IMR-90 (cell line): ENCODE data around the gene COG4. TPM values are rescaled to one million over a fixed set of nuclear protein-coding genes. Genes with fewer than 3 reads are reported as not detected.
A peak's percentile ranks its signal among the peaks of the same experiment; 100 is the strongest.

Source experiments
- ATAC-seq: fragments of 200-7000 bp; cut with Tn5 transposase; 2 replicates; pipeline ENCODE4 v1.9.1; 2020; ENCODE audit warnings: low read depth, mild to moderate bottlenecking, moderate library complexity
- BruUV-seq: library from RNA; stranded (reverse); fragments of 400-500 nt; replicated peaks from 2 replicates; lab custom pipeline; 2021; lab: Mats Ljungman, UMichigan
- CTCF ChIA-PET: fragments of 300-600 bp; formaldehyde crosslinking; extraction: SDS; loops from one replicate; lab custom pipeline; 2021; ENCODE audit warnings: antibody characterized with exemption; lab: Yijun Ruan, JAX
- POLR2A ChIA-PET: fragments of 300-600 bp; sonication (Branson Sonifier 250); formaldehyde crosslinking; loops from one replicate; lab custom pipeline; 2022; ENCODE audit warnings: antibody characterized with exemption; ENCODE audit not compliant: unreplicated experiment; lab: Charles Lee
- DNase-seq: peaks from one replicate; pipeline ENCODE4 v3.0.0; 2013
- H2AFZ ChIP-seq: replicated peaks from 2 replicates; pipeline ENCODE3; 2013; ENCODE audit warnings: low read length, mild to moderate bottlenecking; ENCODE audit not compliant: poor library complexity
- H2AK5ac ChIP-seq: 2 replicates; pipeline ENCODE4 v1.6.1; 2013; ENCODE audit warnings: low read depth, low read length, inconsistent platforms
- H2AK9ac ChIP-seq: replicated peaks from 2 replicates; pipeline ENCODE3; 2013; ENCODE audit warnings: mild to moderate bottlenecking, low read depth, low read length, moderate library complexity; ENCODE audit not compliant: poor library complexity
- H2BK120ac ChIP-seq: 2 replicates; pipeline ENCODE4 v1.6.1; 2013; ENCODE audit warnings: low read depth, low read length, inconsistent platforms
- H2BK15ac ChIP-seq: 3 replicates; pipeline ENCODE4 v1.6.1; 2013; ENCODE audit warnings: low read depth, low read length, inconsistent platforms
- H2BK20ac ChIP-seq: 2 replicates; pipeline ENCODE4 v1.6.1; 2013; ENCODE audit warnings: low read depth, mild to moderate bottlenecking, inconsistent platforms, low read length, moderate library complexity
- H2BK5ac ChIP-seq: 2 replicates; pipeline ENCODE4 v1.6.1; 2013; ENCODE audit warnings: mild to moderate bottlenecking, low read depth, low read length, inconsistent platforms; ENCODE audit not compliant: poor library complexity, severe bottlenecking
- H3K14ac ChIP-seq: replicated peaks from 2 replicates; pipeline ENCODE4 v1.6.1; 2013; ENCODE audit warnings: low read depth, low read length, inconsistent platforms
- H3K18ac ChIP-seq: 2 replicates; pipeline ENCODE4 v1.6.1; 2013; ENCODE audit warnings: low read depth, low read length, control low read depth
- H3K23ac ChIP-seq: 2 replicates; pipeline ENCODE4 v1.6.1; 2013; ENCODE audit warnings: low read depth, low read length, inconsistent platforms
- H3K27ac ChIP-seq: 2 replicates; pipeline ENCODE4 v1.5.1; 2013; ENCODE audit warnings: mild to moderate bottlenecking, control low read depth, low read length; ENCODE audit not compliant: insufficient read depth
- H3K27me3 ChIP-seq: 2 replicates; pipeline ENCODE4 v1.6.1; 2013; ENCODE audit warnings: low read length; ENCODE audit not compliant: control insufficient read depth, insufficient read depth
- H3K36me3 ChIP-seq: 2 replicates; pipeline ENCODE4 v1.6.1; 2013; ENCODE audit warnings: low read length, mixed read lengths; ENCODE audit not compliant: control insufficient read depth, insufficient read depth
- H3K4ac ChIP-seq: 2 replicates; pipeline ENCODE4 v1.6.1; 2013; ENCODE audit warnings: low read depth, low read length, inconsistent platforms
- H3K4me1 ChIP-seq: 2 replicates; pipeline ENCODE4 v1.6.1; 2013; ENCODE audit warnings: low read length, mixed read lengths; ENCODE audit not compliant: control insufficient read depth, insufficient read depth
- H3K4me2 ChIP-seq: 2 replicates; pipeline ENCODE4 v1.6.1; 2013; ENCODE audit warnings: low read depth, mild to moderate bottlenecking, control low read depth, low read length, moderate library complexity
- H3K4me3 ChIP-seq: 2 replicates; pipeline ENCODE4 v1.5.1; 2013; ENCODE audit warnings: low read depth, mild to moderate bottlenecking, control low read depth, low read length, moderate library complexity; ENCODE audit not compliant: insufficient read depth
- H3K56ac ChIP-seq: 2 replicates; pipeline ENCODE4 v1.6.1; 2013; ENCODE audit warnings: low read length, inconsistent platforms; ENCODE audit not compliant: insufficient read depth; ENCODE audit errors: extremely low read depth
- H3K79me1 ChIP-seq, 2 experiments: 2 replicates each; pipeline ENCODE4 v1.6.1; 2013; ENCODE audit warnings: low read length in 2 of 2, inconsistent platforms in 1 of 2, low read depth in 1 of 2
- H3K9ac ChIP-seq: 2 replicates; pipeline ENCODE4 v1.6.1; 2013; ENCODE audit warnings: low read depth, low read length, control low read depth
- H3K9me1 ChIP-seq: 2 replicates; pipeline ENCODE4 v1.6.1; 2013; ENCODE audit warnings: low read length, inconsistent platforms; ENCODE audit not compliant: insufficient read depth
- H3K9me3 ChIP-seq: 2 replicates; pipeline ENCODE4 v1.6.1; 2013; ENCODE audit warnings: low read length; ENCODE audit not compliant: control insufficient read depth, insufficient read depth
- H4K20me1 ChIP-seq: 2 replicates; pipeline ENCODE4 v1.6.1; 2013; ENCODE audit warnings: low read length, inconsistent platforms; ENCODE audit not compliant: insufficient read depth
- H4K5ac ChIP-seq: 2 replicates; pipeline ENCODE4 v1.6.1; 2013; ENCODE audit warnings: mild to moderate bottlenecking, low read depth, low read length, control low read depth
- H4K8ac ChIP-seq, 2 experiments: 2 replicates each; pipeline ENCODE4 v1.6.1; 2013; ENCODE audit warnings: low read depth in 2 of 2, low read length in 2 of 2, control low read depth in 1 of 2, inconsistent platforms in 1 of 2
- H4K91ac ChIP-seq: 2 replicates; pipeline ENCODE4 v1.6.1; 2013; ENCODE audit warnings: low read depth, low read length, inconsistent platforms; ENCODE audit not compliant: insufficient read depth
- BHLHE40 ChIP-seq: fragments of 150-350 bp; IDR thresholded peaks from 2 replicates; pipeline ENCODE4 v1.6.1; 2016; ENCODE audit warnings: mild to moderate bottlenecking, low read depth, low read length
- CEBPB ChIP-seq: IDR thresholded peaks from 2 replicates; pipeline ENCODE4 v1.6.1; 2012; ENCODE audit warnings: low read depth, low read length, improper control_type of control experiment
- FOS ChIP-seq: fragments of 150-350 bp; IDR thresholded peaks from 2 replicates; pipeline ENCODE4 v1.6.1; 2016; ENCODE audit warnings: low read depth, low read length
- MAFK ChIP-seq: IDR thresholded peaks from 2 replicates; pipeline ENCODE4 v1.6.1; 2012; ENCODE audit warnings: low read depth, low read length, improper control_type of control experiment
- MAZ ChIP-seq: IDR thresholded peaks from 2 replicates; pipeline ENCODE4 v1.6.1; 2012; ENCODE audit warnings: low read depth, mild to moderate bottlenecking, low read length, improper control_type of control experiment, moderate library complexity, borderline replicate concordance
- MXI1 ChIP-seq: IDR thresholded peaks from 2 replicates; pipeline ENCODE4 v1.6.1; 2012; ENCODE audit warnings: low read depth, mild to moderate bottlenecking, low read length, moderate library complexity, borderline replicate concordance
- NFE2L2 ChIP-seq: fragments of 150-350 bp; IDR thresholded peaks from 2 replicates; pipeline ENCODE4 v1.6.1; 2016; ENCODE audit warnings: low read depth, mild to moderate bottlenecking, low read length
- POLR2A ChIP-seq: IDR thresholded peaks from 2 replicates; pipeline ENCODE4 v1.6.1; 2012; ENCODE audit warnings: mild to moderate bottlenecking, low read depth, low read length
- RAD21 ChIP-seq: IDR thresholded peaks from 2 replicates; pipeline ENCODE4 v1.6.1; 2012; ENCODE audit warnings: low read length, improper control_type of control experiment
- RCOR1 ChIP-seq: IDR thresholded peaks from 2 replicates; pipeline ENCODE4 v1.6.1; 2012; ENCODE audit warnings: mild to moderate bottlenecking, low read length, improper control_type of control experiment; ENCODE audit not compliant: insufficient replicate concordance
- RFX5 ChIP-seq: IDR thresholded peaks from 2 replicates; pipeline ENCODE4 v1.8.0; 2012; ENCODE audit warnings: low read depth, mild to moderate bottlenecking, low read length, moderate library complexity
- SMC3 ChIP-seq: fragments of 150-350 bp; IDR thresholded peaks from 2 replicates; pipeline ENCODE4 v1.6.1; 2016; ENCODE audit warnings: low read depth, mild to moderate bottlenecking, antibody characterized with exemption, low read length, moderate library complexity
- WGBS, 2 experiments: methylation state at CpG; one replicate each; pipeline versions ENCODE4 v1.1.5 to v1.1.7; 2013; ENCODE audit warnings: missing lambda C conversion rate in 2 of 2; ENCODE audit not compliant: insufficient read length in 1 of 2; ENCODE audit errors: extremely low coverage in 2 of 2; 5-methylcytosine and 5-hydroxymethylcytosine counted together
- dilution Hi-C: fragments of 300-500 bp; cut with HindIII; formaldehyde crosslinking; loops from one replicate; pipeline ENCODE4 v1.14.3; 2018; ENCODE audit warnings: low sequenced_read_pairs; ENCODE audit not compliant: unreplicated experiment
- in situ Hi-C: fragments of 300-500 bp; cut with MboI; formaldehyde crosslinking; loops from 3 replicates; pipeline ENCODE4 v1.14.3; 2019; ENCODE audit warnings: low sequenced_read_pairs, inconsistent platforms, mixed read lengths
- intact Hi-C: fragments of 100-400 bp; cut with micrococcal nuclease; formaldehyde crosslinking; loops from 2 replicates; pipeline ENCODE4 v1.10.0; 2022
- polyA plus RNA-seq, 3 experiments: library from polyadenylated mRNA; depleted of rRNA; stranded (reverse); fragments of >200 nt; gene quantifications; 2 replicates each; pipeline ENCODE4 v1.2.3, GENCODE V29; 2012; ENCODE audit warnings: low replicate concordance in 1 of 3
- total RNA-seq: library from RNA; depleted of rRNA; stranded (reverse); fragments of >200 nt; gene quantifications from 2 replicates; pipeline ENCODE4 v1.2.3, GENCODE V29; 2012
- TF ChIP-seq, protein P1 (sequence below): conservative IDR thresholded peaks from 2 replicates; pipeline ENCODE4 v1.5.1; 2012; ENCODE audit warnings: mild to moderate bottlenecking, low read depth, low read length, improper control_type of control experiment
- TF ChIP-seq, protein P2 (sequence below): fragments of 150-350 bp; IDR thresholded peaks from 2 replicates; pipeline ENCODE4 v1.6.1; 2017; ENCODE audit warnings: mild to moderate bottlenecking, antibody characterized with exemption, low read length, low read depth
- TF ChIP-seq, protein P3 (sequence below): fragments of 150-350 bp; IDR thresholded peaks from 2 replicates; pipeline ENCODE4 v1.6.1; 2016; ENCODE audit warnings: low read depth, mild to moderate bottlenecking, low read length, moderate library complexity, borderline replicate concordance

The COG4 gene
- total and polyA plus RNA-seq, 2 of the 4 experiments (the other 2 are of a cell fraction): 47.5 to 96.1 TPM

DNA sequence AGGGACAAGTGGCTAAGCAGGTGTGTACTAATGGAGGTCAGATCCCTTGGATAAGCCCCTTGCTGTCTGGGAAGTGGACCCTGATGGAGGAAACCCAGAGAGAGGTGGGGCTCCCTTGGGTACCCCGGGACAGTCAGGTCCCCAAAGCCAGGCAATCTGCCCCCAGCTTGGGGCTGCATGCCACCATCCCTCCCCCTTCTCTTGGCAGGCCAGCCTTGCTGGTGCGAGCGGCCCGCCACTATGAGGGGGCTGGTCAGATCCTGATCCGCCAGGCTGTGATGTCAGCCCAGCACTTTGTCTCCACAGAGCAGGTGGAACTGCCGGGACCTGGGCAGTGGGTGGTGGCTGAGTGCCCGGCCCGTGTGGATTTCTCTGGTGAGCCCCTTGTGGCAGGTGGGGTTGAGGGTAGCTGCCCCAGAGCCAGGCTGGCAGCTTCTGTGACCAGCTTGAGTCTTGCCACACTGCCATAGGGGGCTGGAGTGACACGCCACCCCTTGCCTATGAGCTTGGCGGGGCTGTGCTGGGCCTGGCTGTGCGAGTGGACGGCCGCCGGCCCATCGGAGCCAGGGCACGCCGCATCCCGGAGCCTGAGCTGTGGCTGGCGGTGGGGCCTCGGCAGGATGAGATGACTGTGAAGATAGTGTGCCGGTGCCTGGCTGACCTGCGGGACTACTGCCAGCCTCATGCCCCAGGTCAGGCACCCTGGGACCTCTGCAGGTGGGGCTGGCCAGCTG is 48.9 kb downstream of the COG4 start:
- no peak for ATAC-seq
- Histone ChIP-seq H4K91ac (no peak overlapping the region), H3K4ac (no peak overlapping the region), H3K18ac (no peak overlapping the region), H3K4me3 (no peak overlapping the region), H2BK15ac (no peak overlapping the region), H3K23ac (no peak overlapping the region), H3K9me3 (no peaks in the 10 kb centered on the region), H3K4me2 (no peak overlapping the region), H3K79me1 (peaks cover 0 to 4% of the 10 kb centered on the region in 2 experiments; a peak in 1 of 4 replicates), H3K9me1 (0 out of 2 replicates have a peak, but pooled peaks cover 8% of the 10 kb centered on the region), H4K8ac (no peak overlapping the region), H3K56ac (no peak overlapping the region), H4K5ac (no peak overlapping the region), H4K20me1 (no peaks in the 10 kb centered on the region), H2BK20ac (no peak overlapping the region), H3K36me3 (peaks cover 22% of the 10 kb centered on the region), H2BK120ac (no peak overlapping the region), H2AK9ac (peak overlapping the region; percentile 42), H3K27ac (no peak overlapping the region), H3K4me1 (peaks cover 6% of the 10 kb centered on the region), H2AFZ (no peak overlapping the region), H2BK5ac (no peak overlapping the region), H2AK5ac (no peak overlapping the region), H3K14ac (no peak overlapping the region), H3K27me3 (no peaks in the 10 kb centered on the region), H3K9ac (no peak overlapping the region)
- CTCF ChIA-PET: no interaction called here
- intact Hi-C loops: loop anchor here (5.0 kb wide), 1 partner anchor 77 kb away; no protein-coding TSS in a partner anchor
- in situ Hi-C loops: no loop called here
- dilution Hi-C loops: no loop called here
- POLR2A ChIA-PET: no interaction called here
- no TSS peak for BruUV-seq
- 100% methylated on average over 12 of the region's 22 CpGs; no CpG with 5 or more reads in 1 of the 2 experiments for WGBS, 2 experiments
- DNase-seq: no peak
- TF ChIP-seq RFX5: no peak
- TF ChIP-seq, protein P1, sequence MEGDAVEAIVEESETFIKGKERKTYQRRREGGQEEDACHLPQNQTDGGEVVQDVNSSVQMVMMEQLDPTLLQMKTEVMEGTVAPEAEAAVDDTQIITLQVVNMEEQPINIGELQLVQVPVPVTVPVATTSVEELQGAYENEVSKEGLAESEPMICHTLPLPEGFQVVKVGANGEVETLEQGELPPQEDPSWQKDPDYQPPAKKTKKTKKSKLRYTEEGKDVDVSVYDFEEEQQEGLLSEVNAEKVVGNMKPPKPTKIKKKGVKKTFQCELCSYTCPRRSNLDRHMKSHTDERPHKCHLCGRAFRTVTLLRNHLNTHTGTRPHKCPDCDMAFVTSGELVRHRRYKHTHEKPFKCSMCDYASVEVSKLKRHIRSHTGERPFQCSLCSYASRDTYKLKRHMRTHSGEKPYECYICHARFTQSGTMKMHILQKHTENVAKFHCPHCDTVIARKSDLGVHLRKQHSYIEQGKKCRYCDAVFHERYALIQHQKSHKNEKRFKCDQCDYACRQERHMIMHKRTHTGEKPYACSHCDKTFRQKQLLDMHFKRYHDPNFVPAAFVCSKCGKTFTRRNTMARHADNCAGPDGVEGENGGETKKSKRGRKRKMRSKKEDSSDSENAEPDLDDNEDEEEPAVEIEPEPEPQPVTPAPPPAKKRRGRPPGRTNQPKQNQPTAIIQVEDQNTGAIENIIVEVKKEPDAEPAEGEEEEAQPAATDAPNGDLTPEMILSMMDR: no peak
- TF ChIP-seq MAFK: no peak
- no peak for TF ChIP-seq CEBPB
- no peak for TF ChIP-seq SMC3
- no peak for TF ChIP-seq POLR2A
- TF ChIP-seq RAD21: no peak
- TF ChIP-seq BHLHE40: no peak
- TF ChIP-seq, protein P2, sequence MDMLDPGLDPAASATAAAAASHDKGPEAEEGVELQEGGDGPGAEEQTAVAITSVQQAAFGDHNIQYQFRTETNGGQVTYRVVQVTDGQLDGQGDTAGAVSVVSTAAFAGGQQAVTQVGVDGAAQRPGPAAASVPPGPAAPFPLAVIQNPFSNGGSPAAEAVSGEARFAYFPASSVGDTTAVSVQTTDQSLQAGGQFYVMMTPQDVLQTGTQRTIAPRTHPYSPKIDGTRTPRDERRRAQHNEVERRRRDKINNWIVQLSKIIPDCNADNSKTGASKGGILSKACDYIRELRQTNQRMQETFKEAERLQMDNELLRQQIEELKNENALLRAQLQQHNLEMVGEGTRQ: no peak
- no peak for TF ChIP-seq RCOR1
- TF ChIP-seq FOS: no peak
- TF ChIP-seq, protein P3, sequence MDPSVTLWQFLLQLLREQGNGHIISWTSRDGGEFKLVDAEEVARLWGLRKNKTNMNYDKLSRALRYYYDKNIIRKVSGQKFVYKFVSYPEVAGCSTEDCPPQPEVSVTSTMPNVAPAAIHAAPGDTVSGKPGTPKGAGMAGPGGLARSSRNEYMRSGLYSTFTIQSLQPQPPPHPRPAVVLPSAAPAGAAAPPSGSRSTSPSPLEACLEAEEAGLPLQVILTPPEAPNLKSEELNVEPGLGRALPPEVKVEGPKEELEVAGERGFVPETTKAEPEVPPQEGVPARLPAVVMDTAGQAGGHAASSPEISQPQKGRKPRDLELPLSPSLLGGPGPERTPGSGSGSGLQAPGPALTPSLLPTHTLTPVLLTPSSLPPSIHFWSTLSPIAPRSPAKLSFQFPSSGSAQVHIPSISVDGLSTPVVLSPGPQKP: no peak
- no peak for TF ChIP-seq MXI1
- TF ChIP-seq MAZ: no peak
- TF ChIP-seq NFE2L2: no peak
